Activated T-helper 2 cell treated with anti-CD3 and anti-CD28 coated beads, Interferon-gamma antibody, Interleukin-2, Interleukin-4, amounts not matched to agents 10 μg/mL and 5 μg/mL and 100 μg/mL, durations not matched to agents 14 hours and 24 hours and 36 hours (primary cell): Measurements from ENCODE around the gene ANXA2. TPM values are rescaled to one million over a fixed set of nuclear protein-coding genes. Genes with fewer than 3 reads are reported as not detected.
"Not testable (repeated sequence)": the region's sequence is repeated elsewhere in the genome, so short reads cannot be mapped to it uniquely, and the experiment has no call there.

Experiments used
- DNase-seq: peaks from one replicate; pipeline ENCODE4 v3.0.0; 2021; ENCODE audit warnings: low spot score
- H3K27ac Mint-ChIP-seq: one replicate; pipeline ENCODE4 v1.8.0; 2021; ENCODE audit warnings: mixed read lengths
- H3K27me3 Mint-ChIP-seq: one replicate; pipeline ENCODE4 v1.8.0; 2021; ENCODE audit warnings: low read depth, mixed read lengths
- H3K36me3 Mint-ChIP-seq: one replicate; pipeline ENCODE4 v1.8.0; 2021; ENCODE audit warnings: low read depth, mixed read lengths
- H3K4me1 Mint-ChIP-seq: one replicate; pipeline ENCODE4 v1.8.0; 2021; ENCODE audit warnings: low read depth, mixed read lengths
- H3K4me3 Mint-ChIP-seq: one replicate; pipeline ENCODE4 v1.8.0; 2021; ENCODE audit warnings: low read depth, mild to moderate bottlenecking, moderate library complexity, mixed read lengths
- H3K9me3 Mint-ChIP-seq: one replicate; pipeline ENCODE4 v1.8.0; 2021; ENCODE audit warnings: mixed read lengths
- intact Hi-C: fragments of 100-400 bp; cut with micrococcal nuclease; formaldehyde crosslinking; loops from one replicate; pipeline ENCODE4 v1.15.1; 2023
- total RNA-seq: library from RNA; stranded (reverse); gene quantifications from 2 replicates; pipeline ENCODE4 v1.2.3, GENCODE V29; 2022

Gene ANXA2
- total RNA-seq, 1 donor from 2014 or later, result 267 TPM

DNA sequence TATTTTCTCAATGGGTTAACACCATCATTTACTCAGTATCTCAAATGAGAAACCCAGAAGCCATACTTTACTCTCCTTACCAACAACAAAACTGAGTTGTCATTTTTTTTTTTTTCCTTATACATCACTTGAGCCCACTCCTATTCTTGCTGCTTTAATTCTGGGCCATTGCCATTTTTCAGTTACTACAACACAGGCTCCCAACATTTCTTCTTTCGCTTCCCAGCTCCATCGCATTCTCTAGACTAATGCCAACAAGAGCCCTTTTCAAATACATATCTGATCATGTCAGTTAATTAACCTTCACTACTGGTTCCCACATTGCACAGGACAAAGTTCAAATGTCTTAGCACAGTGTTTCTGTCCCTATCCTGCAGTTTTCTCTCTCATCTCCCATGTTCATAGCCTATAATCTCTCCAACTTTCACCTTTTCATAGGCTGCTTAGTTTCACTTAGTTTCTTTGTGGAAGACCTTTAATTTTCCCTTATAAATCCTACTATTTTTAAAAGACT, 22.5 kb upstream of the ANXA2 start:
- H3K27ac Mint-ChIP-seq, result no peak overlapping the region
- no peak for DNase-seq
- H3K36me3 Mint-ChIP-seq, result peaks cover 30% of the 10 kb centered on the region
- no peaks in the 10 kb centered on the region for H3K27me3 Mint-ChIP-seq
- peaks cover 8% of the 10 kb centered on the region for H3K4me1 Mint-ChIP-seq
- no peaks in the 10 kb centered on the region for H3K9me3 Mint-ChIP-seq
- H3K4me3 Mint-ChIP-seq, result no peak overlapping the region
- intact Hi-C loops, result no loop called here

DNA sequence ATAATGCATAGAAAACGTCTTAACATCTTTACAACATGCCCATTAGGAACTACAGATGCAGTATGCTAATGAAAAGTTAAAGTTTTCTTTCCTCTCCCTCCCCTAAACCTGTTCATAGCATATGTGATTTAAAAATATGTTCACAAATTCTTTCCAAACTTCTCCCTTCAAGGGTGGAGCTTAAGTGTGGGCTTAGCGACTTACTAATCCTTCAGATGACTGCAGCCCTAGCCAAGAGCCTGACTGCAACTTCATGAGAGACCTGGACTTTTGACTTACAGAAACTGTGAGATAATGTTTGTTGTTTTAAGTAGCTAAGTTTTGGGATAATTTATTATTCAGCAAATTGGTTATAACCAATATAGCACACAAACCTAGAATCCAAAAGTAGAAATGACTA, 22.0 kb upstream of the ANXA2 start:
- Mint-ChIP-seq H3K4me3 (no peak overlapping the region), H3K9me3 (no peaks in the 10 kb centered on the region), H3K27ac (no peak overlapping the region), H3K4me1 (peaks cover 8% of the 10 kb centered on the region), H3K27me3 (no peaks in the 10 kb centered on the region), H3K36me3 (peaks cover 26% of the 10 kb centered on the region)
- intact Hi-C loops, result no loop called here
- no peak for DNase-seq

DNA sequence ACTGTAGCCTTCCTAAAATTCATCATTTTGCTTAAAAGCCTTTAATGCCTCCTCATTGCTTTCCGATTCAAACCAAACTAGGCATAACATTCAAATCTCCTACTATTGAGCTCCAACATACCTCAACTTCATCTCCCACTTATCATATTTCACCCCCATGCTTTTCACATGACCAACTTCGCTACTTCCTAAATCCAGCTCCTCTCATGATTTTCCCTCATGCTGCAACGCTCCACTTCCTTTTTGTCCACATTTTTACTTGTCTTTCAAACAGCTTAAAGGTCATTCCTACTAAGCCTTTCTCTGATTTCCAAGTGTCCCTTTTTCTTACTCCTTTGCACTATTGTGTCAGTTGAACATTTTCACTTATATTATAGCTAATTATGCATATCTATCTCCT, 20.3 kb upstream of the ANXA2 start:
- Mint-ChIP-seq H3K4me3 (no peak overlapping the region), H3K27ac (no peak overlapping the region), H3K4me1 (no peaks in the 10 kb centered on the region), H3K27me3 (no peaks in the 10 kb centered on the region), H3K9me3 (no peaks in the 10 kb centered on the region), H3K36me3 (peaks cover 13% of the 10 kb centered on the region)
- intact Hi-C loops, result no loop called here
- no peak for DNase-seq

DNA sequence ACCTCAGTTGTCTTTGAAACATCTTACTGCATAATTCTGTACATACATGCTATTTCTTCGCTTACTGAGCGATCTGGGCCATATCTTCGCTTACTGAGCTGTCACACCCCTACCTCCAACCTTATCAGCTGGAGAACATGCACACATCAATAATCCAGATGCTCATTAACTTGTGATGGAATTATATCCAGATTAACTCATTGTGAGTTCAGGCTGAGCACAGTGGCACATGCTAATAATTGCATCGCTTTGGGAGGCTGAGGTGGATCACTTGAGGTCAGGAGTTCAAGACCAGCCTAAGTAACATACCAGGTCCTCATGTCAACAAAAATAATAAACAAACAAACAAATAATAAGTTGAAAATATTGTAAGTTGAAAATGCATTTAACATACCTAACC, 19.3 kb upstream of the ANXA2 start:
- DNase-seq, result no peak
- H3K4me1 Mint-ChIP-seq, result no peaks in the 10 kb centered on the region
- H3K4me3 Mint-ChIP-seq, result no peak overlapping the region
- H3K27me3 Mint-ChIP-seq, result no peaks in the 10 kb centered on the region
- H3K36me3 Mint-ChIP-seq, result peaks cover 9% of the 10 kb centered on the region
- no peak overlapping the region for H3K27ac Mint-ChIP-seq
- intact Hi-C loops, result no loop called here
- no peaks in the 10 kb centered on the region for H3K9me3 Mint-ChIP-seq

DNA sequence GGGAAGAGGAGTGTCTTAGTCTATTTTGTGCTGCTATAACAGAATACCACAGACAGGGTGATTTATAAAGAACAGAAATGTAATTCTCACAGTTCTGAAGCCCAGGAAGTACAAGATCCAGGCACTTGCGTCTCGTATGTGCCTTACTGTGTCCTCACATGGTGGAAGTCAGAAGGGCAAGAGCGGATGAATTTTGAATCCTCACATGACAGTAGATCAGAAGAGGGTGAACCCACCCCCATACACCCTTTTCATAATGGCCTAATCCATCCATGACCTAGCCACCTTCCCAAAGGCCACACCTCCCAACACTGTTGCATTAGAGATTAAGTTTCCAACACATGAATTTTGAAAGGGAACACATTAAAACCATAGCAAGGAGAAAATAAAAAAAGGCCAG, 18.7 kb upstream of the ANXA2 start:
- Mint-ChIP-seq H3K4me3 (no peak overlapping the region), H3K36me3 (peaks cover 8% of the 10 kb centered on the region), H3K9me3 (no peaks in the 10 kb centered on the region), H3K27ac (no peak overlapping the region), H3K27me3 (no peaks in the 10 kb centered on the region), H3K4me1 (no peaks in the 10 kb centered on the region)
- DNase-seq, result no peak
- intact Hi-C loops, result no loop called here

DNA sequence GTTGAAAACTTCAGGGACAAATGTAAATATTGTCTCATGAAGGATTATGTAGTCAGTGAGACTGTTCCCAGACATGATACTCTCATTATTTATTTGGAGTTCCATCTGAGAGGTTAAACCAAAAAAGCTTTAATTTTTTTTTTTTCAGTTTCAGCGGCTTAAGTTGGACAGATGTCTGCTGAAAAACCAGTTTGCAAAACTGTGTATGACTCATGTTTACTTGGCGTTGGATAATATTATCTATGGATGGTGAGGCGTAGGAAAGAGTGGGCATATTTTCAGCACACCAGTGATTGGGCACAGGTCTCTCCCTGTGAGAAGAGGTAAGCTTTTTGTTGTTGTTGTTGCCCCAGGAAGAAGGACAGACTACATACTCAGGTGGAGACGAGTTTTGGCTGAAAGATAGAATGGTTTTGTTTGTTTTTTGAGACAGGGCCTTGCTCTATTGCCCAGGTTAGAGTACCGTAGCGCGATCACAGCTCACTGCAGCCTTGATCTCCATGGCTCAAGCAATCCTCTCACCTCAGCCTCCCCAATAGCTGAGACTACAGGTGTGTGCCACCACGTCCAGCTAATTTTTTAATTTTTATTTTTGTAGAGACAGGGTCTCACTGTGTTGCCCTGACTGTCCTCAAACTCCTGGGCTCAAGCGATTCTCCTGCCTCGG, 16.4 kb upstream of the ANXA2 start:
- intact Hi-C loops, result no loop called here
- Mint-ChIP-seq H3K9me3 (no peaks in the 10 kb centered on the region), H3K4me1 (peaks cover under 1% of the 10 kb centered on the region), H3K36me3 (no peaks in the 10 kb centered on the region), H3K4me3 (no peak overlapping the region), H3K27me3 (no peaks in the 10 kb centered on the region), H3K27ac (no peak overlapping the region)
- DNase-seq, result no peak

DNA sequence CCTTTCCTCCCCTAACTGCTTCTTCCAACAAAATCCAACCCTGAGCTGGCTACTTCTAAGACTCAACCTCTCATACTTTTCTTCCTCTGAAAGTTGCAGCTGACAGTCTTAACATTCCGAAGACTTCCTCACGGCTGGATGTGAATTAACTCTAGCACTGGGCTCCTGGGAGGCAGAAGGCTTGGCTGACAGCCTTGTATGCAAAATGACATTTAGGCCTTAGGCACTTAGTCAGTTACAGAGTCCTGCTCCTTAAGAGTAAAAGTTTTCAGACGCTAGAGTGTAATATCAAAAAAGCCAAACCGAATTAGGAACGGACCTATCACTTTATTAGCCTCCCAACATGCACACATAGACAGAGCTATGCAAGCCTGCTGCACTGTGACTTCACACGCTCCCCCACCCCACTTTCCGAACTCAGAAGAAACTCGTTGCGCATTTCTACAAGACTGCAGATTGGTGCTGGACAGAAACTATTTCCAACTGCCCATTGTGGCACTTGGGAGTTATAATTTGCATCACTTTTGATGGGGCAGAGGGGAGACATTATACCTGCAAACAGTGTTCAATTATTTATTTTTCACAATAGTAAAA, 15.5 kb upstream of the ANXA2 start:
- H3K36me3 Mint-ChIP-seq, result no peaks in the 10 kb centered on the region
- intact Hi-C loops, result no loop called here
- H3K27me3 Mint-ChIP-seq, result no peaks in the 10 kb centered on the region
- no peaks in the 10 kb centered on the region for H3K9me3 Mint-ChIP-seq
- no peak overlapping the region for H3K4me3 Mint-ChIP-seq
- DNase-seq, result no peak
- peaks cover 6% of the 10 kb centered on the region for H3K4me1 Mint-ChIP-seq
- no peak overlapping the region for H3K27ac Mint-ChIP-seq

DNA sequence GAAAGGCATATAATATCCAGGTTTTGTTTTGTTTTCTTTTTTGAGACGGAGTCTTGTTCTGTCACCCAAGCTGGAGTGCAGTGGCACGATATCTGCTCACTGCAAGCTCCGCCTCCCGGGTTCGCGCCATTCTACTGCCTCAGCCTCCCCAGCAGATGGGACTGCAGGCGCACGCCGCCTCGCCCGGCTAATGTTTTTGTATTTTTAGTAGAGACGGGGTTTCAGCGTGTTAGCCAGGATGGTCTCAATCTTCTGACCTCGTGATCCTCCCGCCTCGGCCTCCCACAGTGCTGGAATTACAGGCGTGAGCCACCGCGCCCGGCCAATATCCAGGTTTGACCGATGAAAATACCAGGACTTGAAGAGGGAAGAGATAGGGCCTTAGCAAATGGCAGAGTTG, 15.0 kb upstream of the ANXA2 start:
- H3K27ac Mint-ChIP-seq, intact Hi-C loops, H3K4me3 Mint-ChIP-seq, DNase-seq, H3K36me3 Mint-ChIP-seq, H3K27me3 Mint-ChIP-seq, H3K9me3 Mint-ChIP-seq: not testable (repeated sequence)
- peaks cover 10% of the 10 kb centered on the region for H3K4me1 Mint-ChIP-seq

DNA sequence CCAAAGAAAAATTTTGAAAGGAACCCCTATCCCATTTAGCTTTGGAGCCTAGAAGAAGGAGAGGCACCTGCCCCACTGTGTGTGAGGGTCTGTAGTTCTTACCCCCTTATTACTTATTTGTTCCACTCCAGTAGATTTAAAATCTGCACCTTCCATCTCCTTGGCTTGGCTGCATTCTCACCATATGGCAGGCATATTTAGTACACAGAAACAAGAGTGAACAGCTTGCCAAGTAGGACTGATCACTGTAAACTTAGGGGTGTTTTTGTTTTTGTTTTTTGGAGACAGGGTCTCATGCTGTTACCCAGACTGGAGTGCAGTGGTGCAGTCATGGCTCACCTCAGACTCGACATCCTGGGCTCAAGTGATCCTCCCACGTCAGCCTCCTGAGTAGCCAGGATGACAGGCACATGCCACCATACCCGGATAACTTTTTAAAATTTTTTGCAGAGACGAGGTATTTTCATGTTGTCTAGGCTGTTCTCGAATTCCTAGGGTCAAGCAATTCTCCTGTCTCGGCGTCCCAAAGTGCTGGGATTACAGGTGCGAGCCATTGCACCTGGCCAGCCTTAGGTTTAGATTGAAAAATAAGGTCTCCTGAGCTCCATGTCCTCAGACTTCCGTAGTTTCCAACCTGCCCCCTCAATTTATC, 14.1 kb upstream of the ANXA2 start:
- Mint-ChIP-seq H3K9me3 (no peaks in the 10 kb centered on the region), H3K4me1 (peaks cover 12% of the 10 kb centered on the region), H3K27me3 (no peaks in the 10 kb centered on the region), H3K4me3 (no peak overlapping the region), H3K27ac (no peak overlapping the region), H3K36me3 (no peaks in the 10 kb centered on the region)
- intact Hi-C loops, result no loop called here
- no peak for DNase-seq

DNA sequence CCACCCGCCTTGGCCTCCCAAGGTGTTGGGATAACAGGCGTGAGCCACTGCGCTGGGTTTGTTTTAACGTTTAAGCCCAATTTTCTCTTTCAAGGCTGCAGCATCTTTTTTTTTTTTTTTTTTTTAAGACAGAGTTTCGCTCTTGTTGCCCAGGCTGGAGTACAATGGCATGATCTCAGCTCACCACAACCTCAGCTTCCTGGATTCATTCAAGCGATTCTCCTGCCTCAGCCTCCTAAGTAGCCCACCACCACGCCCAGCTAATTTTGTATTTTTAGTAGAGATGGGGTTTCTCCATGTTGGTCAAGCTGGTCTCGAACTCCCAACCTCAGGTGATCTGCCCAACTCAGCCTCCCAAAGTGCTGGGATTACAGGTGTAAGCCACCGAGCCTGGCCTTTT, 12.6 kb upstream of the ANXA2 start:
- H3K27me3 Mint-ChIP-seq, H3K27ac Mint-ChIP-seq, intact Hi-C loops, H3K9me3 Mint-ChIP-seq, H3K36me3 Mint-ChIP-seq, H3K4me3 Mint-ChIP-seq, DNase-seq: not testable (repeated sequence)
- H3K4me1 Mint-ChIP-seq, result peaks cover 16% of the 10 kb centered on the region

DNA sequence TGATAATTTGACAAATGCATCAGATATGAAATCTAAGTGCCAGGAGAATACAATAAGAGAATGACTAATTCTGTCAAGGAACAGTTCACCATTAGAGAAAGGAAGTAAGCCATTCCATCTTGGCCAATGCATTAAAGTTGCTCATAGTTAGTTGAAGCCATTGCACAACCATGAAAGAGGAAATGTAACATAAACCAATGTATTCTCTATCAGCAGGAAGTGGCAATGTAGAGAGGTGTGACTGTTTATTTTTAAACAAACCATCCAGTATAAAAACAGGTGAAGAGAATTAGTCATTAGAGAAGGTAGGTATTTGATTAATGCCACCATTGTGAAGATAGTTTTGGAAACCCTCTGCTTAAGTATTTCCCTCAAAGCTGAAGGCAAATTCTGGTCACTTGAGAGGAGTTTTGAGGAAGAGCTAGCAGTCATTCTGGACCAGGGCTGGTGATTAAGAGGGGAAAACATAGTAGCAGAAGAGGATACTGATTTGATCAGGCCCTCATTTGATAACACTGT, 10.7 kb upstream of the ANXA2 start:
- no peaks in the 10 kb centered on the region for H3K9me3 Mint-ChIP-seq
- peaks cover 16% of the 10 kb centered on the region for H3K4me1 Mint-ChIP-seq
- peaks cover 7% of the 10 kb centered on the region for H3K27me3 Mint-ChIP-seq
- H3K27ac Mint-ChIP-seq, result peak overlapping the region; percentile 62
- no peak for DNase-seq
- intact Hi-C loops, result loop anchor here (1.0 kb wide), 1 partner anchor 19 kb away; no protein-coding TSS in a partner anchor
- H3K36me3 Mint-ChIP-seq, result peaks cover 4% of the 10 kb centered on the region
- no peak overlapping the region for H3K4me3 Mint-ChIP-seq

DNA sequence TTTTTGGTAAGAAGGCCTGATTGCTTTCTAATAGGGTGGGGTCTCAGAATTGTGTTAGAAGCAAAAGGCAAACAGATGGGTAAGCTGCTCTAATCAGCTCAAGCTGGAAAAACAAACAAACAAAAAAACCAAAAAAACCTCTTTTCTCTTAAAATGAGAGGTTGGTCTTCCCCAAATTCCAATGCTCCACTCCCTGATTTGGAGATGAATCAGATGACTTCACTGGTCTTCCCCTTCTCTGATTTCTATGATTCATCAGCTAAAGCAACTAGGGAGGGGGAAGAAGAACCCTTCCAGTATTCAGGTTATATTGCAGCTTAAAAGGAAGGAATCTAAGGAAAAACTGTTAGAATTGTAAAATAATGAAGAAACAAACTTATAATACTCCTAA, 9.6 kb upstream of the ANXA2 start:
- H3K4me1 Mint-ChIP-seq, result peaks cover 16% of the 10 kb centered on the region
- H3K9me3 Mint-ChIP-seq, result no peaks in the 10 kb centered on the region
- no peak overlapping the region for H3K4me3 Mint-ChIP-seq
- intact Hi-C loops, result no loop called here
- peaks cover 4% of the 10 kb centered on the region for H3K36me3 Mint-ChIP-seq
- DNase-seq, result no peak
- peaks cover 12% of the 10 kb centered on the region for H3K27me3 Mint-ChIP-seq
- no peak overlapping the region for H3K27ac Mint-ChIP-seq
